ENCODE data around the gene MICA. TPM values are rescaled to one million over a fixed set of nuclear protein-coding genes. Genes with fewer than 3 reads are reported as not detected.
"Not testable (repeated sequence)": the region's sequence is repeated elsewhere in the genome, so short reads cannot be mapped to it uniquely, and the experiment has no call there.

MICA gene
- total RNA-seq, 2 donors from 2014 or later = 12.5 to 13.7 TPM

DNA sequence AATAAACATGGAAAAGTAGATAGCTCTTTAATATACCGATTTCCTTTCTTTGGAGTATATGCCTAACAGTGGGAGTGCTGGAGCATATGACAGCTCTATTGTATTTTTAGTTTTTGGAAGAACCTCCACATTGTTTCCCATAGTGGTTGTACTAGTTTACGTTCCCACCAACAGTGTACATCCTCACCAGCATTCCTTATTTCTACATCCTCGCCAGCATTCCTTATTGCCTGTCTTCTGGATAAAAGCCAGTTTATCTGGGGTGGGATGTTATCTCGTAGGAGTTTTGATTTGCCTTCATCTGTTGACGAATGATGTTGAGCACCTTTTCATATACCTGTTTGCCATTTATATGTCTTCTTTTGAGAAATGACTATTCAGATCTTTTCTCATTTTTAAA lies 2.6 kb downstream of the MICA start:
- WGBS, 2 experiments (ENCODE audit: insufficient coverage in 1 of 2, insufficient read length in 1 of 2) = 80 to 90% methylated on average over 1 to 5 of the region's 5 CpGs
- H3K27ac Mint-ChIP-seq = no peak overlapping the region
- no peak for DNase-seq
- TF ChIP-seq, protein P1, sequence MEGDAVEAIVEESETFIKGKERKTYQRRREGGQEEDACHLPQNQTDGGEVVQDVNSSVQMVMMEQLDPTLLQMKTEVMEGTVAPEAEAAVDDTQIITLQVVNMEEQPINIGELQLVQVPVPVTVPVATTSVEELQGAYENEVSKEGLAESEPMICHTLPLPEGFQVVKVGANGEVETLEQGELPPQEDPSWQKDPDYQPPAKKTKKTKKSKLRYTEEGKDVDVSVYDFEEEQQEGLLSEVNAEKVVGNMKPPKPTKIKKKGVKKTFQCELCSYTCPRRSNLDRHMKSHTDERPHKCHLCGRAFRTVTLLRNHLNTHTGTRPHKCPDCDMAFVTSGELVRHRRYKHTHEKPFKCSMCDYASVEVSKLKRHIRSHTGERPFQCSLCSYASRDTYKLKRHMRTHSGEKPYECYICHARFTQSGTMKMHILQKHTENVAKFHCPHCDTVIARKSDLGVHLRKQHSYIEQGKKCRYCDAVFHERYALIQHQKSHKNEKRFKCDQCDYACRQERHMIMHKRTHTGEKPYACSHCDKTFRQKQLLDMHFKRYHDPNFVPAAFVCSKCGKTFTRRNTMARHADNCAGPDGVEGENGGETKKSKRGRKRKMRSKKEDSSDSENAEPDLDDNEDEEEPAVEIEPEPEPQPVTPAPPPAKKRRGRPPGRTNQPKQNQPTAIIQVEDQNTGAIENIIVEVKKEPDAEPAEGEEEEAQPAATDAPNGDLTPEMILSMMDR (conservative IDR thresholded peaks at IDR 0.05) = no peak
- no peak overlapping the region for H3K9ac ChIP-seq (ENCODE audit: extremely low read depth, low read length, poor library complexity, severe bottlenecking)
- peaks cover 7% of the 10 kb centered on the region for H3K36me3 Mint-ChIP-seq (ENCODE audit: low read depth)
- H3K4me3 Mint-ChIP-seq = peak overlapping the region; percentile 22
- peaks cover 21% of the 10 kb centered on the region for H3K27me3 Mint-ChIP-seq (ENCODE audit: insufficient read depth)
- peaks cover 25% of the 10 kb centered on the region for H3K4me1 Mint-ChIP-seq
- H3K36me3 ChIP-seq (ENCODE audit: control insufficient read depth, insufficient read depth, low read length) = no peaks in the 10 kb centered on the region
- no peak overlapping the region for H3K27ac ChIP-seq (ENCODE audit: low read depth, low read length)
- no peaks in the 10 kb centered on the region for H3K9me3 Mint-ChIP-seq
- H3K27me3 ChIP-seq (ENCODE audit: control insufficient read depth, insufficient read depth, low read length, poor library complexity, severe bottlenecking) = peaks cover 20% of the 10 kb centered on the region
- H3K4me1 ChIP-seq (ENCODE audit: control insufficient read depth, insufficient read depth, low read length) = no peaks in the 10 kb centered on the region
- peak overlapping the region; percentile 57 for H3K4me3 ChIP-seq (ENCODE audit: low read length)
- H3K9me3 ChIP-seq (ENCODE audit: control insufficient read depth, low read length) = no peaks in the 10 kb centered on the region

DNA sequence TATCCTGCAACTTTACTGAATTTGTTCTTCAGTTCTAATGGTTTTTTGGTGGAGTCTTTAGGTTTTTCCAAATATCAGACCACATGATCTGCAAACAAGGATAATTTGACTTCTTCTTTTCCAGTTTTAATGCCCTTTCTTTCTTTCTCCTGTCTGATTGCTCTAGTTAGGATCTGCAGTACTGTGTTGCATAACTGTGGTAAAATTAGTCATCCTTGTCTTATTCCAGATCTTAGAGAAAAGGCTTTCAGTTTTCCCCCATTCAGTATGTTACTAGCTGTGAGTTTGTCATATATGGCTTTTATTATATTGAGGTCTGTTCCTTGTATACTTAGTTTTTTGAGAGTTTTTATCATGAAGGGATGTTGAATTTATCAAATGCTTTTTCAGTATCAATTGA lies 4.3 kb downstream of the MICA start:
- no peak overlapping the region for H3K9ac ChIP-seq (ENCODE audit: extremely low read depth, low read length, poor library complexity, severe bottlenecking)
- no peaks in the 10 kb centered on the region for H3K9me3 ChIP-seq (ENCODE audit: control insufficient read depth, low read length)
- no peaks in the 10 kb centered on the region for H3K4me1 ChIP-seq (ENCODE audit: control insufficient read depth, insufficient read depth, low read length)
- peaks cover 3% of the 10 kb centered on the region for H3K27me3 ChIP-seq (ENCODE audit: control insufficient read depth, insufficient read depth, low read length, poor library complexity, severe bottlenecking)
- Mint-ChIP-seq H3K4me1 (peaks cover 16% of the 10 kb centered on the region), H3K27ac (no peak overlapping the region), H3K9me3 (no peaks in the 10 kb centered on the region), H3K36me3 (ENCODE audit: low read depth) (peaks cover 8% of the 10 kb centered on the region), H3K27me3 (ENCODE audit: insufficient read depth) (peaks cover 4% of the 10 kb centered on the region), H3K4me3 (no peak overlapping the region)
- no peak overlapping the region for H3K4me3 ChIP-seq (ENCODE audit: low read length)
- no peak overlapping the region for H3K27ac ChIP-seq (ENCODE audit: low read depth, low read length)
- TF ChIP-seq, protein P1 (conservative IDR thresholded peaks at IDR 0.05) = no peak
- H3K36me3 ChIP-seq (ENCODE audit: control insufficient read depth, insufficient read depth, low read length) = no peaks in the 10 kb centered on the region
- no peak for DNase-seq

DNA sequence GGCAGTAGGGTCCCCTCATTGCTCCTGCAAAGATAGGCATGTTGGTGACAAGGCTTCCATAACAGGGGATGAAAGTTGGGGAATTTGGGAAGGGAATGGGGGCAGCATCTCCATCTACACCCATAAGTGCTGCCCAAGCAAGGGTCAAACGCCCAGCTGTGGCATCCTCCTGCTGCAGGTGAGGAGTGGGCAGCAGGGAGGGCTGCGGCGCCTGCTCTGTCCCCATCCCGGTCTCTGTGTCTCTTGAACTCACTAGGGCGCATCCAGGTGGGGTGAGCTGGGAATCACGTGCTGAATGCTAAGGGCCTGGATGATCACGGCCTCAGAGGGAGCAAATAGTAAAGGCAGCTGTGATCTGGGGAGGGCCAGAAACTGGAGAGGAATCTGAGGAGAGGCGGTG lies 9.1 kb downstream of the MICA start:
- no peak overlapping the region for H3K4me3 Mint-ChIP-seq
- no peaks in the 10 kb centered on the region for H3K36me3 ChIP-seq (ENCODE audit: control insufficient read depth, insufficient read depth, low read length)
- no peak for DNase-seq

DNA sequence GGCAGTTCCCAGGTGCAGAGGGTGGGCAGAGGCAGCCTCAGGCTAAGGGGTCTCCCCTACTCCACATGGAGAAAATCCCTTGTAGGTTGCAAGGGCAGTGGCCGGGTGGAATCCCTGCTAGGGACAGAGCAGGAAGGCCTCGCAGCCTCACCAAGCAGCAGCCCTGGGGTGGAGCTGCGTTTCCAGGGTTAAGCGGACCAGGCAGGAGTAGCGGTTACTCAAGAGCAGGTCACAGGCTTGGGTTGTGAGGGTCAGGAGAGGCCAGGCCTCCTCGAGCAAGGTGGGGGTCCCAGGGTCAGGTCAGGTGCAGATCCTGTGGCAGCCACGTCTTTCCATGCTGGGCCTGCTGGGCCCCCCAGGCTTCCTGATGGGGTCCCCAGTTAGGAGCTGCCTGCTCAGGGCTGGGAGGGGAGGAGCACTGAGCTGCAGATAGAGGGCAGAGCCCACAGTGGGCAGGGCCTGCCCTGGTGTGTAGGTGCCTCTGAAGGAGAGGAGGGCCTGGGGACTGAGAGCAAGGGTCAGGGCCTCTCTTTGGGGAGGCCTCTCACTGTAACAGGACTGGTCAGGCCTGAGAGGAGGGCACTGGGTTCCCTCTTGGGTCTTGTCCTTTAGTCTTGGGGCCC lies 10.9 kb downstream of the MICA start:
- 94 to 96% methylated on average over 2 to 7 of the region's 7 CpGs for WGBS, 2 experiments (ENCODE audit: insufficient coverage in 1 of 2, insufficient read length in 1 of 2)
- not testable (repeated sequence) for H3K9me3 Mint-ChIP-seq
- H3K36me3 Mint-ChIP-seq (ENCODE audit: low read depth) = peaks cover 30% of the 10 kb centered on the region

More for the DNA sequence above, 9.1 kb downstream of the MICA start:
- Histone ChIP-seq H3K27me3 (ENCODE audit: control insufficient read depth, insufficient read depth, low read length, poor library complexity, severe bottlenecking) (no peaks in the 10 kb centered on the region), H3K9me3 (ENCODE audit: control insufficient read depth, low read length) (no peaks in the 10 kb centered on the region), H3K4me1 (ENCODE audit: control insufficient read depth, insufficient read depth, low read length) (no peaks in the 10 kb centered on the region), H3K4me3 (ENCODE audit: low read length) (no peak overlapping the region), H3K9ac (ENCODE audit: extremely low read depth, low read length, poor library complexity, severe bottlenecking) (no peak overlapping the region), H3K27ac (ENCODE audit: low read depth, low read length) (no peak overlapping the region)
- TF ChIP-seq, protein P1 (conservative IDR thresholded peaks at IDR 0.05) = no peak
- WGBS, 2 experiments (ENCODE audit: insufficient coverage in 1 of 2, insufficient read length in 1 of 2) = 89 to 100% methylated on average over 3 to 8 of the region's 8 CpGs
- H3K4me1 Mint-ChIP-seq = no peaks in the 10 kb centered on the region
- peaks cover 24% of the 10 kb centered on the region for H3K36me3 Mint-ChIP-seq (ENCODE audit: low read depth)
- no peak overlapping the region for H3K27ac Mint-ChIP-seq
- no peaks in the 10 kb centered on the region for H3K9me3 Mint-ChIP-seq
- no peaks in the 10 kb centered on the region for H3K27me3 Mint-ChIP-seq (ENCODE audit: insufficient read depth)

More for the DNA sequence above, 10.9 kb downstream of the MICA start:
- not testable (repeated sequence) for H3K4me3 Mint-ChIP-seq; H3K36me3 ChIP-seq (ENCODE audit: control insufficient read depth, insufficient read depth, low read length); H3K4me3 ChIP-seq (ENCODE audit: low read length); H3K27ac Mint-ChIP-seq; H3K9ac ChIP-seq (ENCODE audit: extremely low read depth, low read length, poor library complexity, severe bottlenecking); H3K4me1 Mint-ChIP-seq; DNase-seq; H3K27ac ChIP-seq (ENCODE audit: low read depth, low read length); H3K27me3 Mint-ChIP-seq (ENCODE audit: insufficient read depth); H3K9me3 ChIP-seq (ENCODE audit: control insufficient read depth, low read length); H3K27me3 ChIP-seq (ENCODE audit: control insufficient read depth, insufficient read depth, low read length, poor library complexity, severe bottlenecking); H3K4me1 ChIP-seq (ENCODE audit: control insufficient read depth, insufficient read depth, low read length)

Measured in endodermal cell (in vitro differentiated cells).